ENCODE data around the gene CACNA2D3.

The CACNA2D3 gene

DNA sequence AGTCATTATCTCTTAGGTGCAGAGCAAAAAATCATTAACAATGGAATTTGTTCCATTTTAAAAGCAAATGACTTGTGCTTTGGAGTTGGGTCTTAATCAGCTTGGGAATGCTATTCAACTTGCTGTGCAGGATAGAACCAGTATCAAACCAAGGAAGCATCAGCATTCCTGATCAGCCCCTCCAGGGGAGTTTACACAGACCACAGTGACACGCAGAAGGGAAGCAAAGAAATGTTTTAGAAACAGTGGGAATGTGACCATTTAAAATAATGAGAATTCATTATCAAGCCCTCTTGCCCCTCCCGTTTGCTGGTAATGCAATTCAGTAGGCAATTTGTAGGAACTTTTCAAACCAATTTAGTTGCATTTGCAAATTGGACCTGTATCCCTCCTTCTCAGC is 650.4 kb downstream of the CACNA2D3 start:
- no peak overlapping the region for H3K9ac ChIP-seq (ENCODE audit: low read length)
- DNase-seq: no peak
- no peaks in the 10 kb centered on the region for H3K9me2 ChIP-seq (replicated peaks; ENCODE audit: insufficient read depth, low read length)
- H3F3A ChIP-seq (ENCODE audit: insufficient read depth, low read length): no peaks in the 10 kb centered on the region
- no peaks in the 10 kb centered on the region for H3K36me3 ChIP-seq (replicated peaks; ENCODE audit: insufficient read depth, low read length)
- H3K9me3 ChIP-seq (replicated peaks; ENCODE audit: insufficient read depth, low read length): no peaks in the 10 kb centered on the region
- H3K4me2 ChIP-seq (ENCODE audit: low read depth, low read length): no peak overlapping the region
- no peak for TF ChIP-seq EZH2phosphoT487 (IDR thresholded peaks at IDR 0.05; ENCODE audit: low read length)
- no peak for TF ChIP-seq EZH2 (optimal IDR thresholded peaks at IDR 0.05; ENCODE audit: low read depth, low read length)
- no peak for TF ChIP-seq CTCF (IDR thresholded peaks at IDR 0.05; ENCODE audit: low read length)
- H4K20me1 ChIP-seq (ENCODE audit: insufficient read depth, low read length): no peaks in the 10 kb centered on the region
- no peak overlapping the region for H2AFZ ChIP-seq (ENCODE audit: low read length)
- no peak overlapping the region for H3K4me3 ChIP-seq (ENCODE audit: low read length)
- H3K4me1 ChIP-seq (ENCODE audit: low read length): no peaks in the 10 kb centered on the region
- no peaks in the 10 kb centered on the region for H3K79me2 ChIP-seq (ENCODE audit: low read length)
- no peaks in the 10 kb centered on the region for H3K27me3 ChIP-seq (replicated peaks; ENCODE audit: insufficient read depth, low read length)
- H3K27ac ChIP-seq (ENCODE audit: low read length): no peak overlapping the region

DNA sequence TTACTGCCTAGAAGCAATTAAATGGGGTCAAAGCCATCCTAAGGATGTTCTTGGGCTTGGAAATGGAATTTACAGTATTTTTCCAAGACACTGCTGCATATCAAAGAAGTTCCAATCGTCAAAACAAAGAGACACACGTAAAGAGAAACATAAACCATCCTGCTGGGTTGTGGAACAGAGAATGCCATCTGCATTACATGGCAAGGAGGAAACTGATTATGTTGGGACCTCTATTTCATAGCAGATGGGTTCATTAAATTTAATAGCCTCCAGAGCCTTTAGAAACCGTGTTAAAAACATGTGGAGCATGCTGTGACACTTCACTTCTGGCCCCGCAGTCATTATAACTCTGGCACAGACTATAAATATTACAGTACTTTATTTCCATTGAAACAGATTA is 650.9 kb downstream of the CACNA2D3 start:
- no peak overlapping the region for H3K27ac ChIP-seq (ENCODE audit: low read length)
- H3K9ac ChIP-seq (ENCODE audit: low read length): no peak overlapping the region
- DNase-seq: no peak

GRCh38 chr3:54776601-54777000 is 654.2 kb downstream of the CACNA2D3 start:
- Histone ChIP-seq H3K9ac (ENCODE audit: low read length) (no peak overlapping the region), H3K9me2 (replicated peaks; ENCODE audit: insufficient read depth, low read length) (no peaks in the 10 kb centered on the region), H3K27me3 (replicated peaks; ENCODE audit: insufficient read depth, low read length) (no peaks in the 10 kb centered on the region), H3K79me2 (ENCODE audit: low read length) (no peaks in the 10 kb centered on the region), H3K4me1 (ENCODE audit: low read length) (no peaks in the 10 kb centered on the region), H3K27ac (ENCODE audit: low read length) (no peak overlapping the region), H3F3A (ENCODE audit: insufficient read depth, low read length) (no peaks in the 10 kb centered on the region), H4K20me1 (ENCODE audit: insufficient read depth, low read length) (no peaks in the 10 kb centered on the region), H3K9me3 (replicated peaks; ENCODE audit: insufficient read depth, low read length) (no peaks in the 10 kb centered on the region), H3K4me2 (ENCODE audit: low read depth, low read length) (no peak overlapping the region), H2AFZ (ENCODE audit: low read length) (no peak overlapping the region), H3K4me3 (ENCODE audit: low read length) (no peak overlapping the region), H3K36me3 (replicated peaks; ENCODE audit: insufficient read depth, low read length) (no peaks in the 10 kb centered on the region)
- DNase-seq: no peak
- TF ChIP-seq EZH2 (optimal IDR thresholded peaks at IDR 0.05; ENCODE audit: low read depth, low read length): no peak
- TF ChIP-seq EZH2phosphoT487 (IDR thresholded peaks at IDR 0.05; ENCODE audit: low read length): no peak
- TF ChIP-seq CTCF (IDR thresholded peaks at IDR 0.05; ENCODE audit: low read length): no peak

More for the DNA sequence above, 650.9 kb downstream of the CACNA2D3 start:
- H3K9me3 ChIP-seq (replicated peaks; ENCODE audit: insufficient read depth, low read length): no peaks in the 10 kb centered on the region
- H3K4me3 ChIP-seq (ENCODE audit: low read length): no peak overlapping the region
- H4K20me1 ChIP-seq (ENCODE audit: insufficient read depth, low read length): no peaks in the 10 kb centered on the region
- H3K27me3 ChIP-seq (replicated peaks; ENCODE audit: insufficient read depth, low read length): no peaks in the 10 kb centered on the region
- no peaks in the 10 kb centered on the region for H3K9me2 ChIP-seq (replicated peaks; ENCODE audit: insufficient read depth, low read length)
- no peaks in the 10 kb centered on the region for H3K79me2 ChIP-seq (ENCODE audit: low read length)
- H3K4me2 ChIP-seq (ENCODE audit: low read depth, low read length): no peak overlapping the region
- no peaks in the 10 kb centered on the region for H3F3A ChIP-seq (ENCODE audit: insufficient read depth, low read length)
- no peak overlapping the region for H2AFZ ChIP-seq (ENCODE audit: low read length)
- no peaks in the 10 kb centered on the region for H3K36me3 ChIP-seq (replicated peaks; ENCODE audit: insufficient read depth, low read length)
- TF ChIP-seq EZH2phosphoT487 (IDR thresholded peaks at IDR 0.05; ENCODE audit: low read length): no peak
- no peak for TF ChIP-seq CTCF (IDR thresholded peaks at IDR 0.05; ENCODE audit: low read length)
- no peak for TF ChIP-seq EZH2 (optimal IDR thresholded peaks at IDR 0.05; ENCODE audit: low read depth, low read length)
- no peaks in the 10 kb centered on the region for H3K4me1 ChIP-seq (ENCODE audit: low read length)
